K562 (cell line): ENCODE results near the gene BCL7B. TPM values are rescaled to one million over a fixed set of nuclear protein-coding genes. Genes with fewer than 3 reads are reported as not detected.

ENCODE experiments used
- CTBP1 ChIP-seq: fragments of 450-650 bp; IDR thresholded peaks from 2 replicates; pipeline ENCODE4 v1.6.1; 2016; ENCODE audit warnings: borderline replicate concordance
- CUX1 ChIP-seq: fragments of 200-800 bp; sonication (Bioruptor generic); IDR thresholded peaks from 2 replicates; pipeline ENCODE4 v1.6.1; 2016; ENCODE audit warnings: missing genetic modification characterization, missing compliant biosample characterization
- E2F8 ChIP-seq: fragments of 450-650 bp; IDR thresholded peaks from 2 replicates; pipeline ENCODE4 v1.7.1; 2018; ENCODE audit warnings: mild to moderate bottlenecking, low read depth; ENCODE audit not compliant: partially characterized antibody
- HOMEZ ChIP-seq: fragments of 250-450 bp; sonication (Bioruptor Pico); IDR thresholded peaks from 2 replicates; pipeline ENCODE4 v1.4.0; 2020; ENCODE audit warnings: mild to moderate bottlenecking, moderate library complexity
- TCF7L2 ChIP-seq: fragments of 150-350 bp; IDR thresholded peaks from 2 replicates; pipeline ENCODE4 v1.6.1; 2016; ENCODE audit warnings: low read depth, mild to moderate bottlenecking, low read length, moderate library complexity
- ZNF324 ChIP-seq: fragments of 250-450 bp; sonication (Bioruptor Pico); IDR thresholded peaks from 2 replicates; pipeline ENCODE4 v1.4.0; 2020; ENCODE audit warnings: mild to moderate bottlenecking
- polyA plus RNA-seq, 8 experiments: library from polyadenylated mRNA; depleted of rRNA in 4 of 8; stranded (reverse) in 5 of 8; unstranded in 3 of 8; fragments of >200 nt; fragmentation: Nextera tagmentation in 2 of 8; fragmentation: Illumina TruSeq in 1 of 8; extraction: Ambion mirVana in 2 of 8; extraction: Trizol in 1 of 8; gene quantifications; 2 replicates each; pipeline versions ENCODE4 v1.2.1 to v1.2.3, GENCODE V29; 2011 to 2014; ENCODE audit warnings: inconsistent platforms in 1 of 8, missing spikeins in 1 of 8
- total RNA-seq, 7 experiments: library from RNA; depleted of rRNA in 6 of 7; stranded (reverse); fragments of >200 nt in 6 of 7; fragmentation: Illumina TruSeq in 2 of 7; extraction: Trizol in 2 of 7; gene quantifications; 2 replicates each; pipeline versions ENCODE4 v1.2.1 to v1.2.3, GENCODE V29; 2011 to 2021; ENCODE audit warnings: low replicate concordance in 1 of 7

BCL7B gene
- total and polyA plus RNA-seq, 9 of the 15 experiments (the other 6 are each of a cell fraction or from before 2014, with no cell fraction given): 10.0 to 73.2 (median 32.9) TPM

- TF ChIP-seq HOMEZ (CRISPR knock-in tag): no peak
- no peak for TF ChIP-seq TCF7L2
- peak; percentile 82; the same call in 1 of the 2 replicates for TF ChIP-seq CTBP1
- no peak for TF ChIP-seq ZNF324 (CRISPR knock-in tag)
- no peak; the same call in 1 of the 2 replicates for TF ChIP-seq CUX1 (CRISPR knock-in tag)
- TF ChIP-seq E2F8: peak; percentile 24
These were observed 15.3 kb upstream of the BCL7B start (continued) for GRCh38 chr7:73572767-73573186.
